ENCODE data around the gene TNMD.

The TNMD gene

DNA sequence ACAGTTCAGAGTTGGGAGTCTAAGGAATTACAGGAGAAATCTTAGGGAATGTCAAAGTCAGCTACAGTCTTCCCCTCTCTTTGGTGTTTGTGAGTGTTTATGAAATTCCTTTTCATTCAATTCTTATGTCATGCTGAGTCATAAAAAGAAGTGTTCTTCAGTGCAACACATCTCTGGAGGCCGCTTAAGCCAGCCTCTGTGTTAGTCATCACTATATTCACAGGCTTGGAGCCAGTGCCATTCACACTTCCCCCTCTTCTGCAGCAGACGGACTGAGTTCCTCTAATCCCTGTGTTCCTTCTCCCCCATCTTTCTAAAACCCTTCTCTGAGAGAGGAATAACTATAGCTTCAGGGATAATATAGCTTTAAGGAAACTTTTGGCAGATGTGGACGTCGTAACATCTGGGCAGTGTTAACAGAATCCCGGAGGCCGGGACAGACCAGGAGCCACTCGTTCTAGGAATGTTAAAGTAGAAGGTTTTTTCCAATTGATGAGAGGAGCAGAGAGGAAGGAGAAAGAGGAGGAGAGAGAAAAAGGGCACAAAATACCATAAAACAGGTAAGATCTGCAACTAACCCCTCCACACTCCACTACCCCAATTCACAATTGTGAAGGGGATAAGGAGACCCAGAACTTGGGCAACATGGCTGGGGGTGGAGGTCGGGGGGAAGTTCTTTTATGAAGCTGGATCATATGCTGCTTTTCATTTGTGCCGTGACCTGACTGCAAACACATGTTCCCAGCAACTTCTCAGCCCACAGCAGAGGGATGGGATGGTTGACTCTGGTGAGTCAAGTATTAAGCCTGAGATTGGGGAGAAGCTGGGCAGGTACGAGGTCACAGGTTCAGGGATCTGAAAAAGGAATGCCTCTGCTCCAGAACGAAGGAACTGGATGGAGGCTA is 59.5 kb downstream of the TNMD start, which contains the start of gene SRPX2:
Gene SRPX2, plus strand, starts transcription at position 244 of the 905 bp plus-strand sequence. CDS start 2,124 bp downstream, outside the sequence.
- DNase-seq (ENCODE audit: low read depth): peak; percentile 67

DNA sequence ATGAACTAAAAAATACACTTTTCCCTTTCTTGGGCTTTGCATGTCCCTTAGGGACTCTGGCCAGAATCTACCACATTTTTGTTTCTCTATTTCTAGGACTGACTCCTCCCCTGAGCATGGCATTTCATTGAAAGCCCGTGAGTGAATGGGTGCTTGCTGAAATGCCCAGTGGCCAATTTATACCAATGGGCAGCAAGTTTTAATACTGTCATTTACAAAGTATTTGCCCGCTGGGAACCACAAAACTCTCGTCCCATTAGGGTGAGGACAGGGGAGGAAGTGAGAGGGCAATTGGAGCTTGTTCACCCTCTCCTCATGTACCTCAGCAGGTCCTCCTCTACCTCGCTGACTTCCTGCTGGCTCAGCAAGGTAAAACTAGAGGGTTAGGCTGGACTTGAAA is 60.4 kb downstream of the TNMD start:
- DNase-seq (ENCODE audit: low read depth): no peak

DNA sequence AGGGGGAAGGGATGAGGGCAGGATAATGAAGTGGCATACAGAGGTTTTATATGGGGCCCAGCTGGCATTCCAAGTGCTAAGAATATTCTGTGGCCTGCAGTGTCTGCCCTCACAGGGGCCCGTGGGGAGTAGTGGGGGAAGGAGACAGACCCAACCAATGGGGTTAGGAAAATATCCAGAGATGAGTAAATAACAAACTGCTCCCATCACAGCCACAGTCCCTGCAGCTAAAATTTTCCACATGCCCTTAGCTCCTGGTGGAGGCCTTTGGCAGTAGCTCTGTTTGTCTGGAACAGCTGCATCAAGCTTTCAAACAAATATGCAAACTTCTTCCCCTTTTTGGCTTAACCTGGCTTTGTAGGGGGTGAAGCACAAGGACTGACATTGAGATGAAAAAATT is 62.4 kb downstream of the TNMD start:
- no peak for DNase-seq (ENCODE audit: low read depth)

DNA sequence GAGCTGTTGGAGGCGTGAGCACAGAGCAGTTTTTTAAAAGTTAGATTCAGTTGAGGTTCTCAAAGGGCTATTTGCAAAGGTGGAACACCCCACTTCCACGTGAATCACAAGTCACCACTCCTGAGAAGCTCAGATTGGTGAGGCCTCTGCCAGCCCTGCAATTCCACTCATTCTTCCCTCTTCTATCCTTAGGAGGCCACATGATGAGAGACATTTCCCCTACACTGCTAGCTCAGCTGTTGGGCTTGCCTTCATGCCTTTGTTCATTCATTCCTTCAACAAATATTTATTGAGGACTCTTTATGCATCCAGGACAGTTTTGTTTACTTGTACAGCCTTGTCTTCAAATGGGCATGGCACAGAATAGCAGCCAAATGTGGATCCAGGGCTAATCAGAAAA is 63.0 kb downstream of the TNMD start:
- no peak for DNase-seq (ENCODE audit: low read depth)

GRCh38 chrX:100648458-100649417 is 64.0 kb downstream of the TNMD start:
- DNase-seq (ENCODE audit: low read depth): no peak

Data from HS-5 (cell line).